Measurements from ENCODE around the gene KLHL22. TPM values are rescaled to one million over a fixed set of nuclear protein-coding genes. Genes with fewer than 3 reads are reported as not detected.
"Not testable (repeated sequence)": the region's sequence is repeated elsewhere in the genome, so short reads cannot be mapped to it uniquely, and the experiment has no call there.

The KLHL22 gene
- total RNA-seq, 1 experiment from 2014 or later, result 30.4 TPM

GRCh38 chr22:20412474-20413216 is 83.0 kb downstream of the KLHL22 start:
- in situ Hi-C loops (cut with HindIII; ENCODE audit: low sequenced_read_pairs), result no loop called here
- DNase-seq (ENCODE audit: low spot score), result no peak

DNA sequence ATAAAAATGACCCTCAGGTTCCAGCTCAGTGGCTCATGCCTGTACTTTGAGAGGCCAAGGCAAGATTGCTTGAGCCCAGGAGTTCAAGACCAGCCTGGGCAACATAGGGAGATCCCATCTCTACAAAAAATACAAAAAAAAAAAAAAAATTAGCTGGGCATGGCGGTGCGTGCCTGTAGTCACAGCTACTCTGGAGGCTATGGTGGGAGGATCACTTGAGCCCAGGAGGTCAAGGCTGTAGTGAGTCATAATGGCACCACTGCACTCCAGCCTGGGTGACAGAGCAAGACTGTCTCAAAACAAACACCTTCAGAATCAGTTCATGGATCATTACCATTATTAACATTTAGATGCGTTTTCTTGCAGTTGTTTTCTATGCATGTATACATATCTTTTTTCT is 86.2 kb downstream of the KLHL22 start:
- DNase-seq (ENCODE audit: low spot score); in situ Hi-C loops (cut with HindIII; ENCODE audit: low sequenced_read_pairs): not testable (repeated sequence)

DNA sequence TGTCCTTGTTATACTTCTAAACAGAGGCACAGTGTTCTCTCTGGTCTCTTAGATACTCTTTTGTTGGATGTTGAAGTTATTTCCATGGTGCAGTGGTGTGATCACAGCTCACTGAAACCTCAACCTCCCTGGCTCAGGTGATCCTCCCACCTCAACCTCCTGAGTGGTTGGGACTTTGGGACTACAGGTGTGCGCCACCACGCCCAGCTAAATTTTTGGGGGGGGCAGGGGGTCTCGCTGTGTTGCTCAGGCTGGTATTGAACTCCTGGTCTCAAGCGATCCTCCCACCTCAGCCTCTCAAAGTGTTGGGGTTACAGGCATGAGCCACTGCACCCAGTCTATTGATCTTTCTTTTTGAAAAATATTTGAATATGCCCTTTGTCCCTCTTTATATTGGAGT is 86.7 kb downstream of the KLHL22 start:
- in situ Hi-C loops (cut with HindIII; ENCODE audit: low sequenced_read_pairs), result no loop called here
- no peak for DNase-seq (ENCODE audit: low spot score)

DNA sequence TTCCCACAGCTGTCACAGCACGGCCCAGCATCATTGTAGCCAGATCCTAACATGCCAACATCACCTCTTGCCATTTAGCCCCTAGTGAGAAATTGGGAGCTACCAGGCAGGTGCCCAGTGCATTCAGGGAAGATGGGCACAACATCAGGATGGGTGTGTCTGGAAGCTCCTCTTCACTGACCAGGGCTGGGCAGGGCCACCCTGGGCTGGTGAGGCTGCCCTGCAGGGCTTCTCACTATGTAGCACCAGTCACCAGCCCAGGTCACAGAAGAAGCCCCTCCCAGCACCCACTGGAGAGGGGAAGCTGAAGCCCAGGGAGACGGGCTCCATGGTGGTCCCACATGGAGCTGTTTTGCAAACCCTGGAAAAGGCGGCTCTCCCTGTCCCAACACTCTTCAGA is 87.8 kb downstream of the KLHL22 start:
- in situ Hi-C loops (cut with HindIII; ENCODE audit: low sequenced_read_pairs), result no loop called here
- no peak for DNase-seq (ENCODE audit: low spot score)

DNA sequence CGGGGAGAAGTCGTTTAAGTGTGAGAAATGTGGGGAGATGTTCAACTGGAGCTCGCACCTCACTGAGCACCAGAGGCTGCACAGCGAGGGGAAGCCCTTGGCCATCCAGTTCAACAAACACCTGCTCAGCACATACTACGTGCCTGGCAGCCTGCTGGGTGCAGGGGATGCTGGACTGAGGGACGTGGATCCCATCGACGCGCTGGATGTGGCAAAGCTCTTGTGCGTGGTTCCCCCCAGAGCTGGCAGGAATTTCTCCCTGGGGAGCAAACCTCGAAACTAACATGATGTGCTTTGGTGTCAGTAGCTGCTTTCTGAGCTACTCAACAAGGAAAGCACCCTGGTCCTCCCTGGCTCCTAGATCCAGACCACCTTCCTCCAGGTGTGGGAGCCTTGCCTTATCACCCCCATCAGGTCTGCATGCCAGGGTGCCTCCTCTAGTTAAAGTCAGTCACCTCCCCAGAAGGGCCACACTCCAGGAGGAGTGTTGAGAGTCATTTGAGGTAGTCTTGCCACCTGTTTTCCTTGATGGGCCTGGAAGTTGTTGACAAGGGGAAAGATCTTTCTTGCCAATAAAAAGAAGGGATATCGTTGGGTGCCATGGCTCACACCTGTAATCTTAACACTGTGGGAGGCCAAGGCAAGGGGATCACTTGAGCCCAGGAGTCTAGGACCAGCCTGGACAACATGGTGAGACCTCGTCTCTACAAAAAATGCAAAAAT is 88.7 kb downstream of the KLHL22 start:
- DNase-seq (ENCODE audit: low spot score), result no peak
- in situ Hi-C loops (cut with HindIII; ENCODE audit: low sequenced_read_pairs), result no loop called here

- no peak for DNase-seq (ENCODE audit: low spot score)
- in situ Hi-C loops (cut with HindIII; ENCODE audit: low sequenced_read_pairs), result no loop called here
These were observed 89.5 kb downstream of the KLHL22 start for GRCh38 chr22:20405931-20406685.

GRCh38 chr22:20405291-20405930 is 90.2 kb downstream of the KLHL22 start:
- no peak for DNase-seq (ENCODE audit: low spot score)
- in situ Hi-C loops (cut with HindIII; ENCODE audit: low sequenced_read_pairs), result no loop called here

- no peak for DNase-seq (ENCODE audit: low spot score)
- in situ Hi-C loops (cut with HindIII; ENCODE audit: low sequenced_read_pairs), result no loop called here
These were observed 90.7 kb downstream of the KLHL22 start for GRCh38 chr22:20404881-20405280.

DNA sequence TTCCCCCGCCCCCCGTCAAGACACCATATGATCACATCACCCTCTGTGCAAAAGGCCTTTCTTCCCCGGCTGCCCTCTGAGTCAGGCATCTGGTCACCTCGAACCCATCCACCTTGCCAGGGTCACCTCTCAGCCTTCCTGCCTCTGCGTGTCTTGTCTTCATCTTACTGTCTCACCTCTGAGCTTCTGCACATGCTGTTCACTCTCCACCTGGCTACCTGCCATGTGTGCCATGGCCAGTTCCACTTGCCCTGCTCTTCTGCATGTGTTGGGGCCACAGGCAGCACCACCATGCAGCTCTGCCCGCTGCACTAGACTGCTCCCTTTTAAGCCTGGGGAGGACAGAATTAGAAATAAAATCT is 91.8 kb downstream of the KLHL22 start:
- in situ Hi-C loops (cut with HindIII; ENCODE audit: low sequenced_read_pairs), result no loop called here
- no peak for DNase-seq (ENCODE audit: low spot score)

GRCh38 chr22:20402960-20403778 is 92.4 kb downstream of the KLHL22 start:
- DNase-seq (ENCODE audit: low spot score), result no peak
- in situ Hi-C loops (cut with HindIII; ENCODE audit: low sequenced_read_pairs), result no loop called here

DNA sequence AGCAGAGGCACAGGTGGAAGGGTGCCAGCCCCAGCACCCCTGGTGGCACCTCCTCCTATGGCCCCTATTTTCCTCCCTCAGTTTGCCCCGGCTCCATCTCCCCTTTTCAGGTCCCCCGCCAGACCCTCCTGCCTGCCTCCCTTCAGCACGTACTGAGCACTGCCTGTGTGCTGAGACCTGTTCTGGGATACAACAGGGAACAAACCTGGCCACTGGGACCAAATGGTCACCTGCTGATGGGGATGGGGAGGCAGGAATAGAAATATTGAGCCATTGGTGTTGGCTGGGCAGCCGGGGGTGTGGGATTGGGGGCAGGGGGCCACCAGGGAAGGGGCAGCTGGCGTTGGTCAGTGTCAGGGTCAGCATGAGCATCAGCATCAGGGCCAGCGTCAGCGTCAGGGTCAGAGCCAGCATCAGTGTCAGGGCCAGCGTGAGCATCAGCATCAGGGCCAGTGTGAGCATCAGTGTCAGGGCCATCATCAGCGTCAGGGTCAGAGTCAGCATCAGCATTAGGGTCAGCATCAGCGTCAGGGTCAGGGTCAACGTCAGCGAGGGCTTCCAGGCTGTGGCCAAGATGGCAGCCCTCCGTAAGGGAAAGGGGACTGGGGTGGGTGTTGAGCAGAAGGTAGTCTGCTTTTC is 94.1 kb downstream of the KLHL22 start:
- in situ Hi-C loops (cut with HindIII; ENCODE audit: low sequenced_read_pairs), result no loop called here
- no peak for DNase-seq (ENCODE audit: low spot score)

- in situ Hi-C loops (cut with HindIII; ENCODE audit: low sequenced_read_pairs), result no loop called here
- no peak for DNase-seq (ENCODE audit: low spot score)
These were observed 94.8 kb downstream of the KLHL22 start for GRCh38 chr22:20400606-20401375.

- DNase-seq (ENCODE audit: low spot score), result no peak
- in situ Hi-C loops (cut with HindIII; ENCODE audit: low sequenced_read_pairs), result no loop called here
These were observed 95.6 kb downstream of the KLHL22 start for GRCh38 chr22:20399866-20400605.

DNA sequence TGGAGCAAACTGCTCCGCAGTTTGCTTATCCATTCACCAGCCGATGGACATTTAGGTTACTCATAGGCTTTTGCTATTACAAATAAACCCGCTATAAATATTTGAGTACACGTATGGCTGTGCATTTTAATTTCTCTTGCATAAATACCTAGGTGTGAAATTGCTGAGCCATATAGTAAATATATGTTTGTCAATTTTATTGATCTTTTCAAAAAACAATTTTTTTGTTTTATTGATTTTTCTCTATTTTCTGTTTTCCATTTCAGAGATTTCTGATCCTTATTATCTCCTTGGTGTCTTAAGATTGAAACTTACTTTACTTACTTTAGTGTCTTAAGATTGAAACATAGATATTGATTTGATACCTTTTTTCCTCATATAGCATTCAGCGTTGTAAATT is 97.2 kb downstream of the KLHL22 start:
- no peak for DNase-seq (ENCODE audit: low spot score)
- in situ Hi-C loops (cut with HindIII; ENCODE audit: low sequenced_read_pairs), result no loop called here

- no peak for DNase-seq (ENCODE audit: low spot score)
- in situ Hi-C loops (cut with HindIII; ENCODE audit: low sequenced_read_pairs), result no loop called here
These were observed 98.1 kb downstream of the KLHL22 start for GRCh38 chr22:20397498-20397897.

- in situ Hi-C loops (cut with HindIII; ENCODE audit: low sequenced_read_pairs), result no loop called here
- DNase-seq (ENCODE audit: low spot score), result no peak
These were observed 99.0 kb downstream of the KLHL22 start for GRCh38 chr22:20396639-20397038.

GRCh38 chr22:20395907-20396287 is 99.7 kb downstream of the KLHL22 start:
- no peak for DNase-seq (ENCODE audit: low spot score)
- in situ Hi-C loops (cut with HindIII; ENCODE audit: low sequenced_read_pairs), result no loop called here
